ENCODE results near the gene HSFX3. TPM values are rescaled to one million over a fixed set of nuclear protein-coding genes. Genes with fewer than 3 reads are reported as not detected.
"Not testable (repeated sequence)": the region's sequence is repeated elsewhere in the genome, so short reads cannot be mapped to it uniquely, and the experiment has no call there.

The HSFX3 gene
- total RNA-seq, 4 donors from 2014 or later: not detected

DNA sequence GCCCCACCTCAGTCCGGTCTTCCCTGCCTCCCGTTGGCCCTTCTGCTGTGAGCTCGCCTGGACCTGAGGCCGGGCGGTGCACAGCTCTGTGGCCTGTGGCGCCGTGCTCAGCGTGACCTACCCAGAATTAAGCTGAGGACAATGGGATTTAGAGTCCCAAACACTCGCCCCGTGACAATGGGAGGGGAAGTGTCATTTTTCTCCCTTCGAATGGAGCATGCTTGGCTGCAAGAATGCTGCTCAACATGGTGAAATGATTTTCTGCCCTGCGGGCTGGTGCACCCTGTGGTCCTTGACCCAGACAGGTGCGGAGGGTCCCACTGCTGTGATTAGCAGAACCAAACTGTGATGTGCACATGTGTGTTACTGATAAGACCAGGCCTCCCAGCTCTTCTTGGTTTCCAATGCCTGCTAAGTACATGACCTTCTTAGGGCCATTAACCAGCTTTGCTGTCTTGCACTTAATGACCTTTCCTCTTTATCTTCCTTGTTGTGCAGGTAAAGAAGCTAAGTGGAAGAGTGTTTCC, 8.1 kb downstream of the HSFX3 start:
- Histone ChIP-seq H3K4me1 (peaks cover 0 to 9% (median 5%) of the 10 kb centered on the region in 3 donors), H3K27ac (peak overlapping the region; percentile 84 to 94 (median 92)), H3K9me3 (no peaks in the 10 kb centered on the region), H3K4me3 (peak overlapping the region; percentile 51 to 64), H3K27me3 (no peaks in the 10 kb centered on the region), H3K36me3 (peaks cover 0 to 7% of the 10 kb centered on the region in 2 donors)
- TF ChIP-seq, protein P1, sequence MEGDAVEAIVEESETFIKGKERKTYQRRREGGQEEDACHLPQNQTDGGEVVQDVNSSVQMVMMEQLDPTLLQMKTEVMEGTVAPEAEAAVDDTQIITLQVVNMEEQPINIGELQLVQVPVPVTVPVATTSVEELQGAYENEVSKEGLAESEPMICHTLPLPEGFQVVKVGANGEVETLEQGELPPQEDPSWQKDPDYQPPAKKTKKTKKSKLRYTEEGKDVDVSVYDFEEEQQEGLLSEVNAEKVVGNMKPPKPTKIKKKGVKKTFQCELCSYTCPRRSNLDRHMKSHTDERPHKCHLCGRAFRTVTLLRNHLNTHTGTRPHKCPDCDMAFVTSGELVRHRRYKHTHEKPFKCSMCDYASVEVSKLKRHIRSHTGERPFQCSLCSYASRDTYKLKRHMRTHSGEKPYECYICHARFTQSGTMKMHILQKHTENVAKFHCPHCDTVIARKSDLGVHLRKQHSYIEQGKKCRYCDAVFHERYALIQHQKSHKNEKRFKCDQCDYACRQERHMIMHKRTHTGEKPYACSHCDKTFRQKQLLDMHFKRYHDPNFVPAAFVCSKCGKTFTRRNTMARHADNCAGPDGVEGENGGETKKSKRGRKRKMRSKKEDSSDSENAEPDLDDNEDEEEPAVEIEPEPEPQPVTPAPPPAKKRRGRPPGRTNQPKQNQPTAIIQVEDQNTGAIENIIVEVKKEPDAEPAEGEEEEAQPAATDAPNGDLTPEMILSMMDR (IDR thresholded peaks at IDR 0.05): no peak
- TF ChIP-seq POLR2A (IDR thresholded peaks at IDR 0.05): no peak
- TF ChIP-seq POLR2AphosphoS5 (IDR thresholded peaks at IDR 0.05): no peak
- no peak for TF ChIP-seq EP300 (IDR thresholded peaks at IDR 0.05)
- no peak for ATAC-seq
- WGBS, 2 donors (ENCODE audit: low coverage in 1 of 2): no CpG with 5 or more reads among the region's 13 CpGs

DNA sequence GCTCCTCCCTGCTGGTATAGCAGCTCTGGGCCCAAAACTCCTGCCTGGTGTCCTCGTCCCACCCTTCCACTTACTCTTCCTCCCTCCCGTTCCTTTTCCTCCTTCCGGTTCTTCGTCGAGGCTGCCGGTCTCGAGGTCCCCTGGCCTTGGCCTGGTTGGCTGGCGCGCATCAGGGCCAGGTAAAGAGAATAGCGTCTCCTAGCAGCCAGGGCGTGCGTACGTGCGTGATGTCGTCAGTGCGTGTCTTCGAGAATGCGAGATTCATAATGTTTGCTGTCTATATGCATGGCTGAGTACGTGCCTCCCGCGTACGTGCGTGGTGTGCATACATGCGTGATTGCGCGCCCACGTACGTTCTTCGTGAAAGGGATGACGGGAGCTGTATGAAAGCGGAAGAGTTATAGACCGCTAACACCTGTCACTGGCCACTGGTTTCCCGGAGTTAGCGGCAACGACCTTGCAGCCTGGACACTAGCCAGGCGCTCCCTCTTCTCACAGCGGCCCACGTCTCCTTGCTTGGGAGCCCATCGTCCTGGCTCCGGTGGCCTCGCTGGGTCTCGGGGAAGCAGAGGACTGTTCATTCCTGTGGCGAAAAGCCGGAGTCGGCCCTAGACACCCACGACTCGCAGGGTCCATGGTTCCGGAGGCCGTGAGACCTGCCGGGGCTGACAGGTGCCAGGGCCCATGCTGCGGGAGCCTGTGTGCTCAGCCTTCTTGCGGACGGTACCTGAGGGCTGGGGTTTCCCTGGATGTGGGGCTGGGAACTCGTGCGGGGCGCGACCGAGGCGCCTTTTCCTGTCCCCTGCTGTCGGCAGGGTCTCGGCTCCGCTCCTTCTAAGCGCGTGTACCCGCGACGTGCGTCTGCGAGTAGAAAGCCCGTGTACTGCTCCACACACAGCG, 8.9 kb downstream of the HSFX3 start, which contains the start of gene EOLA1:
TSS of gene EOLA1 (plus strand) at position 392 of the 900 bp plus-strand sequence. CDS start 4,619 bp downstream, outside the sequence.
- WGBS, 2 donors (ENCODE audit: low coverage in 1 of 2): 51% methylated on average over 29 of the region's 71 CpGs; no CpG with 5 or more reads in 1 of the 2 donors
- no peaks in the 10 kb centered on the region for H3K27me3 ChIP-seq
- H3K9me3 ChIP-seq: no peaks in the 10 kb centered on the region
- peaks cover 0 to 9% (median 5%) of the 10 kb centered on the region in 3 donors for H3K4me1 ChIP-seq
- TF ChIP-seq EP300 (IDR thresholded peaks at IDR 0.05) (peak; percentile 67), POLR2AphosphoS5 (IDR thresholded peaks at IDR 0.05) (peak; percentile 69), POLR2A (IDR thresholded peaks at IDR 0.05) (peak in 1 of 2 donors; percentile 12)
- TF ChIP-seq, protein P1 (IDR thresholded peaks at IDR 0.05): no peak
- H3K36me3 ChIP-seq: peaks cover 0 to 7% of the 10 kb centered on the region in 2 donors
- ATAC-seq: peak; percentile 53
- H3K27ac ChIP-seq: peak within 1 kb of the TSS; percentile 84 to 94 (median 92)
- peak within 1 kb of the TSS; percentile 51 to 64 for H3K4me3 ChIP-seq

DNA sequence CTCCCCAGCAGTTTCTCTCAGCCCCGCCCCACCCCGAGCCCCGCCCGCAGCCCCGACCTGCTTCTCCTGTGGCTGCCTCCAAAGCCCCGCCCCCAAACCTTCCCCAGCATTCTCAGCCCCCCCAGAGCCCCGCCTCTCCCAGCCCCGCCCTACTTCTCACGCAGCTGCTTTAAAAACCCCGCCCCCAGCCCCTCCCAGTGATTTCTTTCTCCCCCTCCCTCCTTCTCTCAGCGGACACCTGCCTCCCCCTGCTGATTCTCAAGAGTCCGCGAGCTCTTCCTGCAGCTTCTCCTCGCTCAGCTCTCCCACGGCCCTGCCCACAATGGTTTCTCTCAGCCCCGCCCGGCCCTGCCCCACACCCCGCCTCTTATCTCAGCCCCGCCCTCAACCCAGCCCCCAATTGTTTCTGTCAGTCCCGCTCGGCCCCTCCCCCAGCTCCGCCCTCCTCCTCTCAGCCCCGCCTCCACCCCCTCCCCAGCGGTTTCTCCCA, 9.5 kb downstream of the HSFX3 start:
- H3K36me3 ChIP-seq: peaks cover 0 to 2% of the 10 kb centered on the region in 2 donors
- no peaks in the 10 kb centered on the region for H3K9me3 ChIP-seq
- peak overlapping the region; percentile 84 to 94 (median 92) for H3K27ac ChIP-seq
- H3K4me3 ChIP-seq: peak overlapping the region; percentile 51 to 64
- peaks cover 0 to 9% (median 5%) of the 10 kb centered on the region in 3 donors for H3K4me1 ChIP-seq
- no peak for TF ChIP-seq POLR2A (IDR thresholded peaks at IDR 0.05)
- no peak for TF ChIP-seq EP300 (IDR thresholded peaks at IDR 0.05)
- TF ChIP-seq, protein P1 (IDR thresholded peaks at IDR 0.05): no peak
- no peak for TF ChIP-seq POLR2AphosphoS5 (IDR thresholded peaks at IDR 0.05)
- ATAC-seq: peak; percentile 58
- WGBS, 2 donors (ENCODE audit: low coverage in 1 of 2): 0% methylated on average over 3 of the region's 24 CpGs; no CpG with 5 or more reads in 1 of the 2 donors
- no peaks in the 10 kb centered on the region for H3K27me3 ChIP-seq

DNA sequence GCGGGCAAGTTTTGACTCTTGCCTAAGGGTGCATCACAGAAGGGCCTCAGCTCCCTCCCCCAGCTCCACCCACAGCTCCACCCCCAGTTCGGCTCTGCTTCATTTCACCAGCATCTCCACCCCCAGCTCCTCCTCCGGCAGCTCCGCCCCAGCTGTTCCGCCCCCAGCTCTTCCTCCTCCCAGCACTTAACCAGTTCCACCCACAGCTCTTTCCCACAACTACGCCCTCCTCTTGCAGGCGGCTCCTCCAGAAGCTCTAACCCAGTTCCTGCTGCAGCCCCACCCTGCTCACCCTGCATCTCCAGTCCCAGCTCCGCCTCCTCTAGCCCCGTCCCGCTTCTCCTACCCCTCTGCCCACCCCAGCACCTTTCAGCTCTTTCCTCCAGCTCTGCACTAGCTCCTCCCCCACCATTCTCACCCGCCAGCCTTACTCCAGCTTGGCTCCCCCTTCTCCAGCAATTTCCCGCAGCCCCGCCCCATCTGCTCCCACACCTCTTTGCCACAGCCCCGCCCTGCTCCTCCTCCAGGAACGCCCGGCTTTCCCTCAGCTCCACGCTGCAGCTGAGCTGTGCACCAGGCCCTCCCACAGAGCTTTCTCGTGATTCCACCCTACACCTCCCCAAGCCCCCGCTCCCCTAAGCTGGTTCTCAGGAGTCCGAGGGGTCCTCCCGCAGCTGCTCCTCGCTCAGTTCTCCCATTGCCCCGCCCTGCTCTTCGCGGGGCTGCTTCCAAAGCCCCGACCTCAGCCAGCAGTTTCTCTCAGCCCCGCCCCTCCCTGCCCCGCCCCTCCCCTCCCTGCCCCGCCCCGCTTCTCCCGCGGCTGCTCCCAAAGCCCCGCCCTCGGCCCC, 10.2 kb downstream of the HSFX3 start:
- H3K9me3 ChIP-seq: no peaks in the 10 kb centered on the region
- TF ChIP-seq POLR2AphosphoS5 (IDR thresholded peaks at IDR 0.05) (peak; percentile 42), POLR2A (IDR thresholded peaks at IDR 0.05) (no peak)
- TF ChIP-seq, protein P1 (IDR thresholded peaks at IDR 0.05): no peak
- no peaks in the 10 kb centered on the region for H3K27me3 ChIP-seq
- WGBS, 2 donors (ENCODE audit: low coverage in 1 of 2): 0 to 35% methylated on average over 6 to 18 of the region's 34 CpGs
- ATAC-seq: peak; percentile 81
- peak overlapping the region; percentile 47 to 64 for H3K4me3 ChIP-seq
- peak overlapping the region; percentile 25 to 92 (median 90) for H3K27ac ChIP-seq
- H3K4me1 ChIP-seq: peaks cover 0 to 9% (median 5%) of the 10 kb centered on the region in 3 donors
- peaks cover 0 to 3% of the 10 kb centered on the region in 2 donors for H3K36me3 ChIP-seq

DNA sequence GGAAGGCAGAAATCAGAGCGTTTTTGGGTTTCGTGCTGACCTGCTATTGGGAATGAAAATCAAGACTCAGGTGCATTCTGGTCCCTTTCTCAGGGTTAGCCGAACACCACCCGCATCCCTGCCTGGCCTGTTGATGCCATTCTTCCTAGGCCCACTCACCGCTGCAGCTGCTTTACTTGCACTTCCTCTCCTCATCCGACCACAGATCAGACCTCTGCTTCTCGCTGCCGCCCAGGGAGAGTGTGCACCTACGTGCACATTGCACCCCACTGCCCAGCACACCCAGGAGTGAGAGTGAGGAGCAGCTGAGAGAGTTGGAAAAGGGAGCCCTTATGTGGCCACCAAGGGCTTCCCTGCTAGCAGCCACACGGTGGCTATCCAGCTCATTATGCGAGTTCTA, 12.2 kb downstream of the HSFX3 start:
- WGBS, 2 donors (ENCODE audit: low coverage in 1 of 2): 80% methylated on average over 4 of the region's 11 CpGs; no CpG with 5 or more reads in 1 of the 2 donors
- not testable (repeated sequence) for ATAC-seq, H3K9me3 ChIP-seq, H3K36me3 ChIP-seq, H3K27me3 ChIP-seq, H3K4me1 ChIP-seq, H3K4me3 ChIP-seq, H3K27ac ChIP-seq

DNA sequence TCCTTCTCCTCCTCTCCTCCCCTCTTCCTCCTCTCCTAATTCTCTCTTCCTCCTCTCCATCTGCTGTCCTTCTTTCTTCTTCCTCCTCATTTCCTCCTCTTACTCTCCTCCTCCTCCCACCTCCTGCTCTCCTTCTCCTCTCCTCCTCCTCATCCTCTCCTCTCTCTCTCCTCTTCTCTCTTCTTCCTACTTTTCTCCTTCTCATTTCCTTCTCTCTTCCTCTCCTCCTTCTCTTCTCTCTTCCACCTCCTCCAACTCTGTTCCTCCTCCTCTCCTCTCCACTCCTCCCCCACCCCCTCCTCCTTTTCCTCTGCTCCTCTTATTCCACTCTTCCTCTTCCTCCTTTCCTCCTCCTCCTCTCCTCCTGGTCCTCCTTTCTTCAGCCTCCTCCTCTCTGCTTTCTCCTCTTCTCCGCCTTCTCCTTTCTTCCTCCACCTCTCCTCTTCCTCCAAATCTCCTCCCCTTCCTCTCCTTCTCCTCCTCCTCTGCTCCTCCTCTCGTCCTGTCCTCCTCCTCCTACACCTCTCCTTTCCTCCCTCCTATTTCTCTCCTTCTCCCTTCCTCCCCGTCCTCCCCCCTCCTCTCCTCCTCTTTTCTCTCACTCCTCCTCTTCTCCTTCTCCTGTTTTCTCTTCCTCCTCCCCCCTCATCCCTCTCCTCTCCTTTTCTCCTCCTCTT, 14.7 kb downstream of the HSFX3 start:
- H3K27ac ChIP-seq, ATAC-seq, H3K9me3 ChIP-seq, H3K27me3 ChIP-seq, H3K4me1 ChIP-seq, H3K4me3 ChIP-seq, H3K36me3 ChIP-seq: not testable (repeated sequence)
- 29 to 60% methylated on average over 1 to 2 of the region's 3 CpGs for WGBS, 2 donors (ENCODE audit: low coverage in 1 of 2)

DNA sequence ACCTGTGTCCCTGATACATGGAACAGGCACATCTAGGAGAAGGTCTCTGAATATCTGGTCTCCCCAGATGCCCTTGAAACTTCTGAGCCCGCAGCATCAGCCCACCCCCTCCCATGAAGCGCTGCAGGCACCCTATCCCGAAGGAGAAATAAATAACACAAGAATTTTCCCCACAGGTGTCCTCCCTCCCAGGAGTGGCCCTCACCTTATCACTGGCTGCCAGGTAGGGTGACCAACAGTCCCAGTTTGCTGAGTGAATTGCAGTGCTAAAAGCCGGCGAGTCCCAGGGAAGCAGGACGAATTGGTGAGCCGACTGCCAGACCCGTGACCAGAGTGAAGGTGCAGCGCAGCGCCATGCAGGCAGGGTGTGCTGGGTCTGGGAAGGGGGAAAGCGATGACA, 15.7 kb downstream of the HSFX3 start:
- H3K27ac ChIP-seq, H3K36me3 ChIP-seq, H3K4me1 ChIP-seq, H3K4me3 ChIP-seq, H3K9me3 ChIP-seq, ATAC-seq, H3K27me3 ChIP-seq: not testable (repeated sequence)
- no CpG with 5 or more reads among the region's 11 CpGs for WGBS, 2 donors (ENCODE audit: low coverage in 1 of 2)

Data from gastroesophageal sphincter (tissue), 4 donors.